Epithelial cell of proximal tubule (primary cell): ENCODE data around the gene SRCAP. TPM values are rescaled to one million over a fixed set of nuclear protein-coding genes. Genes with fewer than 3 reads are reported as not detected.
"Not testable (repeated sequence)": the region's sequence is repeated elsewhere in the genome, so short reads cannot be mapped to it uniquely, and the experiment has no call there.

Experiments used
- DNase-seq: peaks from one replicate; pipeline ENCODE4 v3.0.0-alpha.2; 2011; ENCODE audit warnings: low read depth
- H3K4me3 ChIP-seq: 2 replicates; pipeline ENCODE4 v1.5.1; 2011; ENCODE audit warnings: low read depth, mild to moderate bottlenecking, low read length
- CTCF ChIP-seq: conservative IDR thresholded peaks from 2 replicates; pipeline ENCODE4 v1.5.1; 2012; ENCODE audit warnings: low read depth, mild to moderate bottlenecking, low read length
- total RNA-seq: library from RNA; depleted of rRNA; stranded (reverse); fragments of >200 nt; gene quantifications from 2 replicates; pipeline ENCODE4 v1.2.3, GENCODE V29; 2015

SRCAP gene
- total RNA-seq, 1 donor from 2014 or later, result 11.8 TPM

GRCh38 chr16:30691907-30692306, 7.1 kb upstream of the SRCAP start:
- TF ChIP-seq CTCF, result no peak
- no peak for DNase-seq

GRCh38 chr16:30692396-30693064, 6.4 kb upstream of the SRCAP start:
- H3K4me3 ChIP-seq, result no peak overlapping the region
- no peak for TF ChIP-seq CTCF
- DNase-seq, result no peak

More at GRCh38 chr16:30691907-30692306, 7.1 kb upstream of the SRCAP start:
- no peak overlapping the region for H3K4me3 ChIP-seq

- no peak overlapping the region for H3K4me3 ChIP-seq
- no peak for DNase-seq
- TF ChIP-seq CTCF, result no peak
Measured at GRCh38 chr16:30694926-30695693, 3.9 kb upstream of the SRCAP start.

GRCh38 chr16:30696646-30697045, 2.3 kb upstream of the SRCAP start:
- DNase-seq, H3K4me3 ChIP-seq: not testable (repeated sequence)

GRCh38 chr16:30697264-30698138, 1.5 kb upstream of the SRCAP start:
- no peak for TF ChIP-seq CTCF
- peak overlapping the region; percentile 97 for H3K4me3 ChIP-seq
- peak; percentile 56 for DNase-seq

- TF ChIP-seq CTCF, result no peak
- peak; percentile 15 for DNase-seq
- peak overlapping the region; percentile 97 for H3K4me3 ChIP-seq
Measured at GRCh38 chr16:30698139-30698815, 694 bp upstream of the SRCAP start.
